Endothelial cell of umbilical vein (primary cell): Measurements from ENCODE around the gene HSDL2. TPM values are rescaled to one million over a fixed set of nuclear protein-coding genes. Genes with fewer than 3 reads are reported as not detected.

Experiments used
- BruUV-seq: library from RNA; stranded (reverse); fragments of 400-500 nt; replicated peaks from 2 replicates; lab custom pipeline; 2021; lab: Mats Ljungman, UMichigan
- CTCF ChIA-PET: fragments of 300-600, 350-600 bp; sonication (Branson Sonifier 250); formaldehyde crosslinking; loops from one replicate; lab custom pipeline; 2021; ENCODE audit warnings: antibody characterized with exemption, inconsistent platforms; lab: Charles Lee
- POLR2A ChIA-PET: fragments of 300-600, 350-600 bp; sonication (Branson Sonifier 250); formaldehyde crosslinking; loops from one replicate; lab custom pipeline; 2021; ENCODE audit warnings: antibody characterized with exemption, inconsistent platforms; lab: Charles Lee
- DNase-seq: peaks from one replicate; pipeline ENCODE4 v3.0.0-alpha.2; 2011; ENCODE audit warnings: low read depth, low spot score
- FAIRE-seq: peaks from 2 replicates; lab custom pipeline; 2011; peaks lifted over from hg19 to GRCh38; lab: Jason Lieb, UNC
- H2AFZ ChIP-seq: 2 replicates; pipeline ENCODE4 v1.6.0; 2012; ENCODE audit warnings: low read depth, low read length, control low read depth, inconsistent platforms
- H3K27ac ChIP-seq: 2 replicates; pipeline ENCODE4 v1.5.1; 2011; ENCODE audit warnings: low read depth, mild to moderate bottlenecking, control low read depth, low read length, moderate library complexity; ENCODE audit not compliant: insufficient read depth
- H3K27me3 ChIP-seq, 2 experiments: 2 replicates each; pipeline versions ENCODE4 v1.6.0 to v1.6.1; 2011; ENCODE audit warnings: low read length in 2 of 2, mixed read lengths in 1 of 2; ENCODE audit not compliant: control insufficient read depth in 2 of 2, insufficient read depth in 2 of 2
- H3K36me3 ChIP-seq, 2 experiments: 2 replicates in 1 of 2; 3 replicates in 1 of 2; pipeline ENCODE4 v1.5.1; 2011; ENCODE audit warnings: low read length in 2 of 2, mild to moderate bottlenecking in 1 of 2, moderate library complexity in 1 of 2; ENCODE audit not compliant: control insufficient read depth in 2 of 2, insufficient read depth in 2 of 2; ENCODE audit errors: extremely low read depth in 1 of 2
- H3K4me1 ChIP-seq: 3 replicates; pipeline ENCODE4 v1.5.1; 2011; ENCODE audit warnings: mild to moderate bottlenecking, low read length; ENCODE audit not compliant: control insufficient read depth, insufficient read depth; ENCODE audit errors: extremely low read depth
- H3K4me2 ChIP-seq: 2 replicates; pipeline ENCODE4 v1.6.1; 2011; ENCODE audit warnings: low read length, control low read depth, mixed read lengths; ENCODE audit not compliant: insufficient read depth
- H3K4me3 ChIP-seq, 3 experiments: fragments of 200-600 bp in 1 of 3; sonication (generic), shearing (Covaris generic) in 1 of 3; replicated peaks in 1 of 3; 2 replicates each; pipeline ENCODE4 v1.5.1; 2011 to 2016; ENCODE audit warnings: control low read depth in 3 of 3, low read length in 3 of 3, mild to moderate bottlenecking in 2 of 3, inconsistent platforms in 1 of 3, low read depth in 1 of 3, moderate library complexity in 1 of 3; ENCODE audit not compliant: insufficient read depth in 1 of 3
- H3K79me2 ChIP-seq: 2 replicates; pipeline ENCODE4 v1.6.0; 2012; ENCODE audit warnings: low read length, inconsistent platforms; ENCODE audit not compliant: control insufficient read depth, insufficient read depth
- H3K9ac ChIP-seq: replicated peaks from 2 replicates; pipeline ENCODE3; 2011; ENCODE audit warnings: low read length, control low read depth; ENCODE audit not compliant: insufficient read depth; ENCODE audit errors: extremely low read depth
- H3K9me1 ChIP-seq: replicated peaks from 3 replicates; pipeline ENCODE4 v1.6.0; 2011; ENCODE audit warnings: mild to moderate bottlenecking, low read length; ENCODE audit not compliant: control insufficient read depth, insufficient read depth; ENCODE audit errors: extremely low read depth
- H3K9me3 ChIP-seq: replicated peaks from 2 replicates; pipeline ENCODE4 v1.5.1; 2012; ENCODE audit warnings: low read length, inconsistent platforms; ENCODE audit not compliant: control insufficient read depth, insufficient read depth
- H4K20me1 ChIP-seq: replicated peaks from 2 replicates; pipeline ENCODE3; 2011; ENCODE audit warnings: mild to moderate bottlenecking, low read length; ENCODE audit not compliant: control insufficient read depth, insufficient read depth; ENCODE audit errors: extremely low read depth
- EZH2 ChIP-seq: IDR thresholded peaks from 2 replicates; pipeline ENCODE4 v1.6.1; 2012; ENCODE audit warnings: borderline replicate concordance, low read depth, mild to moderate bottlenecking, moderate library complexity, low read length, inconsistent platforms; ENCODE audit not compliant: severe bottlenecking
- FOS ChIP-seq: IDR thresholded peaks from 2 replicates; pipeline ENCODE4 v1.6.1; 2011; ENCODE audit warnings: mild to moderate bottlenecking, low read length, moderate library complexity, borderline replicate concordance; ENCODE audit not compliant: insufficient read depth
- GATA2 ChIP-seq: IDR thresholded peaks from 2 replicates; pipeline ENCODE4 v1.7.0; 2011; ENCODE audit warnings: low read depth, mild to moderate bottlenecking, moderate library complexity, mixed read lengths, low read length; ENCODE audit not compliant: insufficient read length, insufficient read depth
- JUN ChIP-seq: IDR thresholded peaks from 2 replicates; pipeline ENCODE4 v1.6.1; 2011; ENCODE audit warnings: borderline replicate concordance, low read depth; ENCODE audit not compliant: insufficient read length, insufficient read depth
- MYC ChIP-seq: IDR thresholded peaks from one replicate; pipeline ENCODE4 v1.6.1; 2011; ENCODE audit warnings: mild to moderate bottlenecking, low read depth, low read length
- POLR2A ChIP-seq: IDR thresholded peaks from 2 replicates; pipeline ENCODE4 v1.6.1; 2012; ENCODE audit warnings: low read depth, mild to moderate bottlenecking, control low read depth, low read length
- POLR2AphosphoS5 ChIP-seq: IDR thresholded peaks from 2 replicates; pipeline ENCODE4 v1.6.1; 2012; ENCODE audit warnings: low read depth, mild to moderate bottlenecking, control low read depth, low read length, moderate library complexity; ENCODE audit not compliant: insufficient read depth
- dilution Hi-C: fragments of 300-500 bp; cut with MboI; formaldehyde crosslinking; loops from one replicate; pipeline ENCODE4 v1.15.0; 2019; ENCODE audit warnings: low sequenced_read_pairs; ENCODE audit not compliant: extremely low pct_ligation_motif_present
- intact Hi-C: fragments of 100-400 bp; cut with micrococcal nuclease; formaldehyde crosslinking; loops from one replicate; pipeline ENCODE4 v1.10.0; 2022
- polyA plus RNA-seq, 4 experiments: library from polyadenylated mRNA; depleted of rRNA in 3 of 4; stranded (reverse) in 3 of 4; unstranded in 1 of 4; fragments of >200 nt; gene quantifications; 2 replicates each; pipeline versions ENCODE4 v1.2.1 to v1.2.3, GENCODE V29; 2011 to 2012; ENCODE audit warnings: missing spikeins in 1 of 4
- total RNA-seq: library from RNA; stranded (reverse); gene quantifications from 2 replicates; pipeline ENCODE4 v1.2.3, GENCODE V29; 2021
- TF ChIP-seq, protein P1 (sequence below), 2 donors: IDR thresholded peaks; 1 replicate in 1 of 2; 2 replicates in 1 of 2; pipeline ENCODE4 v1.5.1; 2011; ENCODE audit warnings: low read length in 2 of 2, mild to moderate bottlenecking in 2 of 2, moderate library complexity in 2 of 2, control low read depth in 1 of 2, inconsistent platforms in 1 of 2, low read depth in 1 of 2; ENCODE audit not compliant: insufficient read depth in 1 of 2; ENCODE audit errors: extremely low read depth in 1 of 2
- TF ChIP-seq, protein P2 (sequence below): IDR thresholded peaks from 2 replicates; pipeline ENCODE4 v1.6.1; 2011; ENCODE audit not compliant: insufficient read depth, insufficient read length

Gene HSDL2
- total and polyA plus RNA-seq, 2 donors (not counting 3 experiments of a cell fraction or from before 2014, with no cell fraction given), result 5.6 to 22.1 TPM

DNA sequence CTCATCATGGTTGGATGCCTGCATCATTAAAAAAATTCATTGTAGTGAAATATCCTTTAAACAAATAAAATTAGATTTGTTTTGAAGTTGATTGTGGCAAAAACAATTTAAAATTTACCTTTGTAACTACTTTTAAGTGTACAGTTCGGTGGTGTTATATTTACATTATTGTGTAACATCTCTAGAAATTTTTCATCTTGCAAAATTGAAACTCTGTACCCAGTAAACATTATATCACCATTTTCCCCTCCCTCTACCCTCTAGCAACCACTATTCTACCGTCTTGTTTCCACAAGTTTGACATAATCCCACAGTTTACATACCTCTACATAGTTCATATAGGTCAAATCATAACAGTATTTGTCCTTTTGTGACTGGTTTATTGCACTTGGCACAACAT, 104.7 kb downstream of the HSDL2 start:
- no TSS peak for BruUV-seq
- no peak overlapping the region for H3K4me2 ChIP-seq
- H3K9ac ChIP-seq, result no peak overlapping the region
- ChIA-PET CTCF (no interaction called here), POLR2A (no interaction called here)
- no peak overlapping the region for H2AFZ ChIP-seq
- peaks cover 4% of the 10 kb centered on the region for H3K4me1 ChIP-seq
- peaks cover 2% of the 10 kb centered on the region for H3K79me2 ChIP-seq
- intact Hi-C loops, result loop anchor here (5.0 kb wide), 1 partner anchor 107 kb away; no protein-coding TSS in a partner anchor
- no peaks in the 10 kb centered on the region for H3K36me3 ChIP-seq
- DNase-seq (no peak), FAIRE-seq (no peak)
- no peak overlapping the region for H3K27ac ChIP-seq
- dilution Hi-C loops, result no loop called here
- H3K27me3 ChIP-seq, result no peaks in the 10 kb centered on the region
- no peaks in the 10 kb centered on the region for H3K9me1 ChIP-seq
- no peaks in the 10 kb centered on the region for H3K9me3 ChIP-seq
- no peak overlapping the region for H3K4me3 ChIP-seq
- H4K20me1 ChIP-seq, result no peaks in the 10 kb centered on the region
- TF ChIP-seq EZH2, result no peak
- TF ChIP-seq JUN, result no peak
- TF ChIP-seq, protein P1, sequence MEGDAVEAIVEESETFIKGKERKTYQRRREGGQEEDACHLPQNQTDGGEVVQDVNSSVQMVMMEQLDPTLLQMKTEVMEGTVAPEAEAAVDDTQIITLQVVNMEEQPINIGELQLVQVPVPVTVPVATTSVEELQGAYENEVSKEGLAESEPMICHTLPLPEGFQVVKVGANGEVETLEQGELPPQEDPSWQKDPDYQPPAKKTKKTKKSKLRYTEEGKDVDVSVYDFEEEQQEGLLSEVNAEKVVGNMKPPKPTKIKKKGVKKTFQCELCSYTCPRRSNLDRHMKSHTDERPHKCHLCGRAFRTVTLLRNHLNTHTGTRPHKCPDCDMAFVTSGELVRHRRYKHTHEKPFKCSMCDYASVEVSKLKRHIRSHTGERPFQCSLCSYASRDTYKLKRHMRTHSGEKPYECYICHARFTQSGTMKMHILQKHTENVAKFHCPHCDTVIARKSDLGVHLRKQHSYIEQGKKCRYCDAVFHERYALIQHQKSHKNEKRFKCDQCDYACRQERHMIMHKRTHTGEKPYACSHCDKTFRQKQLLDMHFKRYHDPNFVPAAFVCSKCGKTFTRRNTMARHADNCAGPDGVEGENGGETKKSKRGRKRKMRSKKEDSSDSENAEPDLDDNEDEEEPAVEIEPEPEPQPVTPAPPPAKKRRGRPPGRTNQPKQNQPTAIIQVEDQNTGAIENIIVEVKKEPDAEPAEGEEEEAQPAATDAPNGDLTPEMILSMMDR (IDR thresholded peaks at IDR 0.05; ENCODE audit: extremely low read depth in 1 of 2, insufficient read depth in 1 of 2, low read depth in 1 of 2, low read length in 2 of 2), result no peak
- TF ChIP-seq, protein P2, sequence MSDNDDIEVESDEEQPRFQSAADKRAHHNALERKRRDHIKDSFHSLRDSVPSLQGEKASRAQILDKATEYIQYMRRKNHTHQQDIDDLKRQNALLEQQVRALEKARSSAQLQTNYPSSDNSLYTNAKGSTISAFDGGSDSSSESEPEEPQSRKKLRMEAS, result no peak
- no peak for TF ChIP-seq POLR2AphosphoS5
- TF ChIP-seq MYC, result no peak
- no peak for TF ChIP-seq POLR2A
- no peak for TF ChIP-seq GATA2
- TF ChIP-seq FOS, result no peak
